NCI-H2107 treated with DMSO at 0.1 percent for 48 hours (cell line): Measurements from ENCODE around the gene SSTR3.
"Not testable (repeated sequence)": the region's sequence is repeated elsewhere in the genome, so short reads cannot be mapped to it uniquely, and the experiment has no call there.

Experiments
- DNase-seq: peaks from one replicate; lab custom pipeline; 2025; ENCODE audit not compliant: unreplicated experiment; lab: John Stamatoyannopoulos, UW

SSTR3 gene

DNA sequence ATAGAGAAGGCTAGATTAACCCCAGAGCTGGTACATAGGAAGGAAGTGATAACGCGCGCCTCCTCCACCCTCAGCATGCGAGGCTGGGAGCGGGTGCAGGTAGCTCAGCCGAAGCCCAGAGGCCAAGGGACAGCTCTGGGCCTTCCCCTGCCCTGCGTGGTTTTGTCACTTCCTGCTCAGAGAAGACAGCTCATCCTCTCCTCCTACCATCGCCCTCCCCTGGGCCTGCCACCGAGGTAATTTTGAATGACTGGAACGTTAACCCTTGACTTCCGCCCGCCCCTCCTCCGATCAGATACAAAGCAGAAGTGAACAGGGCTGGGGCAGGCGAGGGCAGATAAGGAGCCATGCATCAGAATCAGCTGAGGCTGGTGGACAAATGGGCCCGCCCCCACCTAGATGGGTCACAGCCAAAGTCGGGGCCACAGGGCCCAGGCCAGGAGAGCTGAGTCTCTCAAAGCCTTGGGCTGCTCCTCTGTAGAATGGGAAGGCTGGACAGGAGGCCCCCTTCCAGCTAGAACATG lies 30.2 kb upstream of the SSTR3 start:
- no peak for DNase-seq

DNA sequence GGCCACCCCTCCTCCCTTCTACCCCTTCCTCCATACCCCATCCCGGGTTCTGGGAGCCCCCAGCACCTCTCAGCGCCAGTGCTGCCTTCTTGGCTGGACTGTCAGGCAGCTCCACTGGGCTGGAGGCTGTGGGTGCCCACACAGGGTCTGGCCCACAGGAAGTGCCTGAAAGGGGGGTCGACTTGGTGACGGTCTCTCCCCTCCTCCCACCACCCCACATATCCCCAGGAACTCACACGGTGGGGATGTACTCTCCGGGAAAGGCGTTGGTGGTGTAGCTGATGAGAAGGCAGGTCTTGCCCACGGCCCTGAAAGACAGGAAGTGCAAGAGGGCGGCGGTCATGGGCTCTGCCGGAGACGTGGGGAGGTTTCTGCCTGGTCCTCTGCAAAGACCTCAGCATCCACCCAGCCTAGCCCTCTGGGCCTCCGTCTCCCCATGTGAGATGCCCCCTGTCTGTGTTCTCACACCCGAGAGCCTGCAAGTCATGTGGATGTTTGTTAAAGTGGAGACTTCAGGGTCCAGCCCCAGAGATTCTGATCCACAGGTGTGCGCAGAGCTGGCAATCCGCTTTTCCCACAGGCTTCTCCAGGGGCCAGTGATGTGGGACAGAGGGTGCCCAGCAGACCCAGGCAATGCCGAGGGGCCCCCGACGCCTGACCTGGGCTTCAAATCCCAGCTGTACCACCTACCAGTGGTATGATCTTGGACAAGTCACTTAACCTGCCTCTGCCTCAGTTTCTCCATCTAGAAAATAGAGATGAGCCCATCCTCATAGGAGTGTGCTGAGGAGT lies 29.3 kb upstream of the SSTR3 start:
- no peak for DNase-seq

DNA sequence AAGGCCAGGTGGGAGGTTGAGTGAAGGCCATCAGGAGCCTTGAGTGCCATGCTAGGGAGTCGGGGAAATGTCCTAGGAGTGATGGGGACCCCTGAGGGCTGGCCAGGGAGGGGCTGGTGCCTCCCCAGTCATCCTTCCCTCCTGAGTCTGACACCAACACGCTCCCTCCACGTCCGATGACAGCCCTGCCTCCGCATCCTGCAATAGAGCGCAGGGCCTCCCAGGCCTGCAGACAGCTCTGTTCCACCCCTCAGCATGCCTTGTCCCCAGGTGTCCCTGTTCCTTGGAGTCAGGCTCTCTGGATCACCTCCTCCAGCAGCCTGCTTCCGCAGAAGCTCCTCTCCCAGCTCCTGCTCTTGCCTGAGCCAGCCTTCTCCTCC lies 28.7 kb upstream of the SSTR3 start:
- DNase-seq = no peak

DNA sequence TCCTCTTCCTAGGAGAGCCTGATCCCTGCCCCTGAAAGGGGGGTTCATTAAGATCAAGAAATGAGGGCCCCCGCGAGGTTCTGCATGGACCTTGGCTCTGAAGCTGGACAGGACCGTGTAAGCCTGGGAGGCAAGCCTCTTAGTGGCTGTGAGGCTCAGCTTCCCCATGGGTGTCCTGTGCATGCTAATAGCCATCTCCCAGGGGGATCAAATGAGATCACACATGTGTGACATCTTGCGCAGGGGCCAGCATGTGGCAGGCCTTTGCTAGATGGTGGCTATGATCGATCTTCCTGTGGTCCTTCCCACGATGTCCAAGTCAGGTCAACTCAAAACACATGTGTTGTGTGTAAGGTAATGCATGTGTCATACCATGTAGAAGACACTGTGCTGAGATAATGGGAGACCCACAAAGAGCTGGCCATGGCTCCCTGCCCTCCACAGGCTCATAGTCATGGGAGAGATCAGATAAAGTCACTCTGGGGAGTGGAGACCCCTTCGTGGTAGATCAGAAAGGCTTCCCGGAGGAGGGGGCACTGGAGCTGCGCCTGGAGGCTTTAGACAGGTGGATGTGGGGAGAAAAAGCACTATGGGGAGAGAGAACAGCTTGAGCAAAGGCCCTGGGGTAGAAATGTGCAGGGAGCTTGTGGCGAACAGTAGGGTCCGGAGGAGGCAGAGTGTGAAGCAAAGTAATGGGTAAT lies 28.1 kb upstream of the SSTR3 start:
- no peak for DNase-seq

DNA sequence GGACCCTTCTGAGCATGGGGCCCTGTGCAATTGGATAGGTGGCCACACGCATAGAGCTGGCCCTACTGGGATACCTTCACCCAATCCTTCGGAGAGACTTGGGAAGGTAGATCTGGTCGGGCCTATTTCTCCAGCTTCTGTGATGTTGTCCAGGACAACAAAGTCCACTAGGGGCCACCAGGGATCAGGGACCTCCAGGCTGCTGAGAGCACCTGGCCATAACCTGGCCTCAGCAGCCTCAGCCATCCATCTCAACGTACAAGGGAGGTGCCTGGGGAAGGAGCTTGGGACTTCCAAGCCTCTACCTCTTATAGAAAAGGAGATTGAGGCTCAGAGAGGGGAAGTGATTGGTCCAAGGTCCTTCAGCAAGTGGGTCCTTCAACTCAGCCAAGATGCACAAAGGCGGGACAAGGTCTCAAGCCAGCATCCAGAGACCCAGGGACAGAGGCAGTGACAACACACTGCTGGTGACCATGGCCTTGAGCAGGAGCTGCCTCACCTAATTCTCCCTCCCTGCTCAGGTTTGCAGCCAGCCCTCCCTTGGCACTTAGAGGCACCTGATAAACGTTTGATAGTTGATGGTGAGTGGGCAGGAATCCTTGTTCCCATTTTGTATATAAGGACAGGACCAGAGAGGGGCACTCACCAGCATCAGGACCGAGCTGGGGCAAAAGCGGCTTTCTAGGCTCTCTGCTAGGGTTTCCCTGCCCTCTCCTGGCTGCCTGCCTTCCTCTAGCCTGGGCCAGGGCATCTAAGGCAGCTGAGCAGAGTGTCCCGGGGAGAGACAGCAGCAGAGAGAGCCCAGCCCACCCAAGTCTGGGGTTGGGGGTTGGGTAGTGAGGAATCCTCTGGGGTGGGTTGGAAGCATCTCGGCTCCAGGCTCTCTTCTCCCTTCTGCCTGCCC lies 27.3 kb upstream of the SSTR3 start:
- DNase-seq = no peak

DNA sequence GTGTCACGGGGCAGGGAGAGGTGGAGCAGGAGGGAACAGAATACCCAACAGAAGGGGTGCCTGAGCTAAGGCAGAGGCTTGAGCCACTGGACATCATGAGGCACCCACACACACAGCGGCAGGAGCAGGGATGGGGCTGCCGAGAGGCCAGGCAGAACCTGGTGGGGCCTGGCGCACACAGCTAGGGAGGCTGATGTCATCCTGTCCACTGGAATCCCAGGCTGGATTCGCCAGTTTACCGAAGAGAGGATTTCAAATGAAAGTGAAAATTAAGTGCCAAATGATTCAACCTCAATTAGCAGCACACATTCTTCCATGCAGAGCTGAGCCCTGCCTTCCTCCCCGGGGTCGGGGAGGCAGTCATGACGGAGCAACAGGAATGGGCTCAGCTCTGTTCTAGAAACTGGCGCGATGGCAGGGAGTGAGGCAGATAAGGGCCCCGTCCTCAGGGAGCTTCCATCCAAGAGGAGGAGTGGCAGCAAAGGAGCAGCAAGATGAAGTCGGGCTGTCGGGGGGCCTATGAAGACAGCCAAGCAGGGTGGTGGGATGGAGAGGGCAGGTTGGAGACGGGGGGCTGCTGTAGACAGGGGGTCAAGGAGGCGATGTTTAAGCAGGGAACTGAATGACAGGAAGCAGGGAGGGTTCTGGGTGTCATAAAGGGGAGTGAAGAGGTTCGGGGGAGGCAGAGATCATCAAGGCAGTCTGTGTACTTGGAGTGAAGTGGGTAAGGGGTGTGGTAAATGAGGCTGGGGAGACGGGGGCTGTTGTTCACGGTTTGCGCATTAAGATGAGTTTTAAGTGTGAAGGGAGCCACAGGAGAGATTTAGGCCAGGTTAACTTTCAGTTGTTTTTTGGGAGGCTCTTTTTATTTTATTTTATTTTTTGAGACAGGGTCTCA lies 25.3 kb upstream of the SSTR3 start:
- DNase-seq = no peak

DNA sequence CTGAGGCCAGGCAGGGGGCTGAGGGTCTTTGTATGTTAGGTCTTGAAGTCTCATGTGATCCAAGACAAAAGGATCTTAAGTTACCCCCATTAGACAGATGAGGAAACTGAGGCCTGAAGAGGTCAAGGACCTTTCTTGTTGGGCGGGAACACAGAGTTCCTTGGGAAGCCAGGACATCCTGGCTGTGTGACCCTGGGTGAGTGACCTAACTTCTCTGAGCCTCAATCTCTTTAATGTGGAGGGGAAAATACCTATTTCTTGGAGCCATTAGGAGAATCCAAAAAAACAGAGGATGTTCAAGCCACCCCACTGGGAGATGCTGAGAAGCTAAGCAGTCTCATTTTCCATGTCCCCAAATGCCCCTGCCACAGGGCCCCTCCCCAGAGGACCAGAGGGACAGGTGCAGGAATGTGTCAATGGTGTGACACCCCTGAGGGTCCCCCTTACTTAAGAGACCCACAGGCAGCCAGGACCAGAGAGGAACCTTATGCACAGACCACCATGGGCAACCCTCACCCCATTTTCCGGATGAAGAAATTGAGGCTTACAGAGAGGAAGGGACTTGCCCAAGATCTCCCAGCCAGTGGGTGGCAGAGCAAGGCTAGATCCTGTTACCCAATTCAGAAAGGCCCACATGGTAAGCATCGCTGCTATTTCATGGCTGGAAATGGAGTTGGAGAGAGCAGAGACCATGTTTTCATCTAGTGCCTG lies 23.8 kb upstream of the SSTR3 start:
- DNase-seq = no peak

DNA sequence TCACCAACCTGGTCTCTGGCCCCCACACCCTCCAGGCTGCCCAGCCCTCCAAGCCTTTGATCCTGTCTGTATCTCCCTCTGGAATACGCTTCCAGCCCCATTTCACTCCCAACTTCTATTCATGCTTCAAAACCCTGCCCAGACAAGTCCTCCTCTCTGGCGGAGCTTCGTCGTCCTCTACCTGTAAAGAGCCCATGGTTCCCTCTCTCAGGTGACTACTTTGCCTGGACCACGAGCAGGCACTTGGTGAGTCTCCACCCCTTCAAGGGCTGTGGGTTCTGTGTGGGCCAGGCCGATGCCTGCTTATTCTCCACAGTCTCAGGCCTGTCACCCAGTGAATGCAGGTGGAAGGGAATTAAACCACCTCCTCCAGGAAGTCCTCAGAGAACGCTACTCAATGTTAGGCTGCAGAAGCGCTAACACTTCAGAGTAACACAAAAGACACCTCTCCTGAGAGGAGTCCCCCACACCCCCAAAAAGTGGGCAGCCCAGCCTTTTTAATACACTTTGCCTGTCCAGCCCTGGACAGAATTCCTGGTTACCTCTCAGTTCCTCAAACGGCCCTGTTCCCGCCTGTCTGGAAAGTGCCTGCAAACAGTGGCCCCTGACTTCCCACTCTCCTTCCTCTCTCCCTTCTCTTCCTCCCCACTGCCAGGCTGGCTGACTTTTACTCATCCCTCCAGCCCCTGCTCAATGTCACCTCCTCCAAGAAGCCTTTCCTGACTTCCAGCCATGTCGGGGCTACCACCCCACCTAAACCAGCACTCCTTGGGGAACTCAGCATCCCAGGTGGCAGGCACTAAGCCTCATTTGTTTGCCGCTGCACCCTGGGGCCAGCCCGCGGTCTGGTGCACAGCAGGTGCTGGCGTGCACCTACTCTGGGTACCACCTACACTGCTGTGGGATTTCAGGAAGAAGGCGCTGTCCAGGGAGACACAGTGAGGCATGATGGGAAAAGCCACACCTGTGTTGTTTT lies 22.7 kb upstream of the SSTR3 start:
- DNase-seq = no peak

DNA sequence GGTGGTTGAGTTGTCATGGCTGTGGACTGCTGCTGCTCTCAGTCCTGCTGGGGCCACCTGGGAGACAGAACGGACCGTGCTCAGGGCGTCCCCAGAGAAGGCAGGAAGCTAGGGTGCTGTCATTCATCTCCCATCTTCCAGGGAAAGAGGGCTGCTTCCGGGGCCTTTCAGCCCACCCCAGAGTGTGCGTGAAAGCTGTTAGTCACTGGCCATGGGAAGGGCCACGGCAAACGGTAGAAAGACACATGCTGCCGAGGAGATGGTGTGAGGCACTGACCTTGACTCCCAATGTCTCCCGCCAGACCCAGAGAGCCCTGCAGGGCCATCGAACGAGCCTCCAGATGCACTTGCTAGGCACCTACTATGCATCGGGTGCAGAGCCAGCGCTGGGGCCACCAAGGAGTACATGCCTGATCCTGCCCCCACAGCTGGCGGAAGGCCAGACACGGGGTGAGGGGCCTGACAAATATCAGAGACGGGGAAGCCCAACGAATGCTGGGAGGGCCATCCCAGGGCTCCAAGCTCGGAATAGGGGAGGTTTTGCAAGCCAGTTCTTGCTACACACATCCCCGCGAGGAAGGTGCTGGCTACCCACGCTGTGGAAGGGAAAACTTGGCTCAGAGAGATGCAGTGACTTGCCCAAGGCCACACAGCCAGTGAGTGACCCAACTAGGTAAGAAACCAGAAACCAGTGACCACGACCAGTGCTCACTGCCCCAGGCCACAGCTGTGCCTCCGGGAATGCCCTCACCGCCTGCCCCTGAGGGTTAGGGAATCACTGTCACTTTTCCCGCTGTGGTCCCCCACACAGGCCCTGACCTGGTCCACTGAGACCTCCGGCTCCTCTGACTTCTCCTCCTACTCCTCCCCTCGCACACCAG lies 21.7 kb upstream of the SSTR3 start:
- no peak for DNase-seq

DNA sequence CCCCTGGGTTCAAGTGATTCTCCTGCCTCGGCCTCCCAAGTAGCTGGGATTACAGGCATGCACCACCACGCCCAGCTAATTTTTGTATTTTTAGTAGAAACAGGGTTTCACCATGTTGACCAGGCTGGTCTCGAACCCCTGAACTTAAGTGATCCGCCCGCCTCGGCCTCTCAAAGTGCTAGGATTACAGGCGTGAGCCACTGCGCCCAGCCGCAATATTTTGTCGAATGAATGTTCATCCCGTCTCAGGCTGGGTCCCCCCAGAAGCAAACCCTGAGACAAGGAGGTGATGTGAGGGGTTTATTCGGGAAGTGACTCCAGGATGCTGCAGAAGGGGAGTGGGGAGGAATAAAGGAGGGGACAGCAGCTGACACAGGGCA lies 21.1 kb upstream of the SSTR3 start:
- DNase-seq = not testable (repeated sequence)

DNA sequence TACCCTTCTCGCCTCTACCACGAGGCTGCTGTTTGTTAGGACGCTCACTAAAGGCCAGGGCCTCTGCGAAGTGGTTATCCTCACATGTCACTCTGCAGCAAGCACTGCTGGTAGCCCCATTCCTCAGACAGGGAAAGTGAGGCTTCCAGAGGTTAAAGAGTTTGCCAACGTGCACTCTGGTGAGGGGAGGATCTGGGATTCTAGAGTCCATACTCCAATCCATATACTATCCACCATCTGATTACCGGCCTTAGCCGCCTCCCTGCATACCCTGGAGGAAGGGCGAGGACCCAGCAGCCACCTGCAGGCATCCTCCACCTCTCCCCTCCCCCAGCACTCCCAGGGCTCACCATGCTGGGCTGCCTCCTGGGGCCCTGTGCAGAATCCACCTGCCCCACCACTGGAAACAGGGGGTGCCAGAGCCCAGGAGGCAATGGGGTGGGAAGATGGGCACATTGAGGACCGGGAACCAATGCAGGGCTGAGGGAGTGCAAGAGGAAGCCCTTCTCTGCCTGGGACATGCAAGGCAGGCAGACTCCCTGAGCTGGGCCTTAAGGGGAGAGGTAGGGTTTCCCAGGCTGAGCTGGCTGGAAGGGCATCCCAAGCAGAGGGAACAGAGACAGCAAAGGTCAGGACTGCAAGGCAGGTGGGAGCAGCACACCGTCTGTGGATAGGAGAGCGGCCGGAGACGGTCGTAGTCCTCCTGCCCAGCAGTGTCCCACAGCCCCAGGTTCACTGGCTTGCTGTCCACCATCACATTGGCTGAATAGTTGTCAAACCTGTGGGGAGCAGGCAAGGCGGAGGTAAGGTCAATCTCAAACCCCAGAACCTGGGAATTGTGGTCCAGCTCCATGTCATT lies 20.1 kb upstream of the SSTR3 start:
- no peak for DNase-seq

DNA sequence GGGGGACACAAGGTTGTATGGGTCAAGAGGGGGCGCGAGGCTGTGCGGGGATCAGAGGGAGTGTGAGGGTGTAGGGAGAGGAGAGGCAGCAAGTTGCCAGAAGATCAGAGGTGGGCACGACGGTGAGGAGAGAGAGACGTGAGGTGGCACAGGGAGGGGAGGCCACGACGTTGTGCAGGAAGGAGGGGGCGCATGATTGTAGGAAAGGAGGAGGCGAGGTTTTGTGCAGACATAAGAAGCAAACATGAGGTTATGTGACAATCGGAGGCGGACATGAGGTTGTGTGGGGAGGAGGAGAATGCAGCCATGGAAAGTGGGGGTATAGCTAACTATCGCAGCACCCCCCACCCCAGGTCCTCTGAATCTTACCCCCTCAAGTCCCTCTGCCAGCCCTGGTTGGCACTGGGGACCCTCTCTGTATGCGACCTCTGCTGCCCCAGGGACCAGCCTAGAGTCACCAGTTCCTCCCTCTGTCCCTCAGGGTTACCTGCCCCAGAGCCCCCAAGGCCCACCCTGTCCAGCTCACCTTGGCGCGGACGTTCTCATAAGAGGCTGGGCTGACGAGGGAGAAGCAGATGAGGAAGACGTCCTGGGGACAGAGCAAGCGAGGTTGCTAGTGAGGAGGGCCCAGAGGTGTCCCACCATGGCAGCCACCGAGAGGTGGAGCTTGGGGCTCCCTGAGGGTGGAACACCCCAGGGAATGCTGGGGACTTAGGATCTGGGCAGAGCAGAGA lies 19.3 kb upstream of the SSTR3 start:
- no peak for DNase-seq

DNA sequence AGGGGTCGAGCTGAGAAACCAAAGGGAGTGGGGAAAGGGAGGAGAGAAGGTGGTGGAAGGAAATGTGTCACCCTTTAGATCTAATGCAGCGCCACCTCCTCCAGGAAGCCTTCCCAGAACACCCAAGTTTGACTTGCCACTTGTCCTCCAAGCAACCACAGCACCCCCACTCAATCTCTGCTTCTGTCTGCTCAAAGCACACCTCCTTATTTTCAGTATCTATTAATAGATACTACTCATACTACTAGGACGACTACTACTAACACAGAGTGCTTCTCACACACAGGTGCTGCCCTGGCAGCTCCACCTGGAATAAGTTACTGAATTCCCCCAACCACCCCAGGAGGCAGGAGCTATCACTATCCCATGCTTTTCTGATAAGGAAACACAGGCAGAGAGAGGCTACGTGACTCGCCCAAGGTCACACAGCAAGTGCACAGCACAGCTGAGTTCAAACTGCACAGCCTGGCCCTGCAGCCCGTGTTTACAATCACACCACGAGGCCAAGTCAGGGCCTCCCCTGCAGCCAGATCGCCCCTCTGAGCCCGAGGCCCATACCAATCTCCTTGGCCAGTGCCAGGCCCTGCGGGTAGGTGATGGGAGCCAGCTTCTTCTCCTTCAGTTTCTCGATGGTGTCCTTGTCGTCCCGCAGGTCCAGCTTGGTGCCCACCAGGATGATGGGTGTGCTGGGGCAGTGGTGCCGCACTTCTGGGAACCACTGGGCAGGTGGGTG lies 18.6 kb upstream of the SSTR3 start:
- DNase-seq = no peak

DNA sequence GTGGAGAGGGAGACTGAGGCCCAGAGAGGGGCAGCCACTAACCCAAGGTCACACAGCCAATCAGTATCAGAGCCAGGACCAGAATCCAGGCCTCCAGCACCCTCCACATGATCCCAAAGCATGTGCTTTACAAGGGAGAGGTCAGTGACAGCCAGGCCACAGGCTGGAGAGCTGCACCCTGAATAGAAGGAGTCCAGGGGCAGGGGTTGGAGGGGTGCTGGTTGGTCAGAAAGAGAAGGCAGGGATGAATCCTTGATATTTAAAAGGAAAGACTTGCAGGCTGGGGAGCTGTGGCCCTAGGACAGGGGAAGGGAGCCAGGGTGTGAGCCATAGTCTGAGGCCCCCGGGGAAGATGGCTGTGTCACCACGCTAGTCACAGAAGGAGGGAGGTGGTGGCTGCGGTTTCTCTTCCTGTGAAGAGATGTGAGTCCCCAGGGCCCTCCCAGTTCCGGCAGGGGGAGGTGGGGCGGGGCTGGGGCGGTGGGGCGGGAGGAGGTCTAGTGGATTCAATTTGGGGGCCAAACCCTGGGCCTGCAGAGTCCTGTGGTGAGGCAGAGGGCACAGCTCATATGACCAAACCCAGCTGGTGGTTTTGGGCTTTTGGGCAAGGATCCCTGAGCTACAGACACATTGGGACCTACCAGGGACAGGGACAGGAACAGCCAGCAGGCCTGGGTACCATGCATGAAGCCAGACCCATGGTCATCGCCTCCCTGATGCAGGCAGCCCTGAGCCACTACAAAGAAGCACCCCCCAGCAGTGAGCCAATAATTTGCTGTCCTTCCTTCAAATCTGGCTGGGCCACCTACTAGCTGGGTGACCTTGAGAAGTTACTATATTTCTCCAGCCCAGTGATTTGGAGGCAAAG lies 17.8 kb upstream of the SSTR3 start:
- DNase-seq = no peak
